ENCODE measurements around the gene NDUFS7. TPM values are rescaled to one million over a fixed set of nuclear protein-coding genes. Genes with fewer than 3 reads are reported as not detected.

The NDUFS7 gene
- polyA plus RNA-seq, 2 of the 4 experiments (the other 2 are of a cell fraction) = 19.3 to 68.9 TPM

- H3K4me3 ChIP-seq = no peak overlapping the region
- ChIA-PET CTCF (interaction anchor here (2.4 kb wide), 1 partner anchor 82 kb away, joined by 10 read pairs; no protein-coding TSS in a partner anchor), POLR2A (no interaction called here)
- peaks cover 9% of the 10 kb centered on the region; the same call in 2 of the 3 replicates for H3K4me1 ChIP-seq
- H3K9me3 ChIP-seq = no peaks in the 10 kb centered on the region
- no peak for FAIRE-seq
- ATAC-seq = no peak
- WGBS (ENCODE audit: missing lambda C conversion rate) = 85% methylated on average over 30 of the region's 30 CpGs
- DNase-seq (ENCODE audit: low read depth in 1 of 2, low spot score in 1 of 2) = no peak
- peak overlapping the region in 1 of 2 experiments; percentile 20; a peak in 1 of 6 replicates for H3K27ac ChIP-seq
- peak overlapping the region; percentile 25; the same call in 1 of the 3 replicates for H3K4me2 ChIP-seq
- TF ChIP-seq FOSL2 (IDR thresholded peaks at IDR 0.05) (no peak), FOSL2 (CRISPR knock-in tag; IDR thresholded peaks at IDR 0.05) (peak; percentile 87)
- TF ChIP-seq, protein P1, sequence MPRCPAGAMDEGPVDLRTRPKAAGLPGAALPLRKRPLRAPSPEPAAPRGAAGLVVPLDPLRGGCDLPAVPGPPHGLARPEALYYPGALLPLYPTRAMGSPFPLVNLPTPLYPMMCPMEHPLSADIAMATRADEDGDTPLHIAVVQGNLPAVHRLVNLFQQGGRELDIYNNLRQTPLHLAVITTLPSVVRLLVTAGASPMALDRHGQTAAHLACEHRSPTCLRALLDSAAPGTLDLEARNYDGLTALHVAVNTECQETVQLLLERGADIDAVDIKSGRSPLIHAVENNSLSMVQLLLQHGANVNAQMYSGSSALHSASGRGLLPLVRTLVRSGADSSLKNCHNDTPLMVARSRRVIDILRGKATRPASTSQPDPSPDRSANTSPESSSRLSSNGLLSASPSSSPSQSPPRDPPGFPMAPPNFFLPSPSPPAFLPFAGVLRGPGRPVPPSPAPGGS (IDR thresholded peaks at IDR 0.05) = no peak
Observed at GRCh38 chr19:1361601-1362386, 21.9 kb upstream of the NDUFS7 start.

DNA sequence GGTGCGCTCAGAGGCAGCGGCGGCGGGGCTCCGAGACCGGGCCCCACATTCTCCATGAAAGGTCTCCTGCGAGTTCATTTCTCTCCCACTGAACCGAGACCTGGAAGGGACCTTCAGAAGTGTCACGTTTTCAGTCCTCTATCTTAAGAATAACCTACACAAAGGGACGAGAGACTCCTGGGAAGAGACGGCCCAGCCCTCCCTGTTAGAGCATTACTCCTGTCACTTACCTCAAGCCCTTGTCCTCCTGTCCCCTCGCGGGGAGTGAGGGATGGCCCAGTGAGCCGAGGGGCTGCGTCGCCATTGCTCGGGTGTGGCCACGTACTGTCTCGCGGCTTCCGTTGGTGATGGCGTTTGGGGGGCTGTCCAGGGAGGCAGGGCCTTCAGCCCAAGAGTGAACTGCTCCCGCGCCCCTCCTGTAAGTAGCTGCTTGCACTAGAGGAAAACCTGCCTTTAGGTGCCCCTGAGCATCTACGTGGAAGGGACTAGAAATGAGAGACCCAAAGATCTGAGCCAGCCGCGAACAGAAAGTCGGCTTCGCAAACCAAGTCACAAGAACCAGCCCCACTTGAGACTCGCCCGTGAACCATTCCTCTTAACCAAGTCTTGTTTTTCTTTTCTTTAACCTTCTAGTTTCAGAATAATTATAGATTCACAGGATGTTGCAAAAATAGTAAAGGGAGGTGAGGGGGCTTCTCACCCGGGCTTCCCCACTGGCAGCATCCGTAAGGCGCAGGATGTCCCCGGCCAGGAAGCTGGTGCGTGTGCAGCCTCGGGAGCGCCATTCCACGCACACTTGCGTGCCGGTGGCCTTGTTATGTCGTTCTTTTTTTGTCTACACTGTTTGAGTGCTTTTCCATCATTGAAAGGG, 21.1 kb upstream of the NDUFS7 start:
- no peak overlapping the region; the same call in 2 of the 3 replicates for H3K4me2 ChIP-seq
- no peak for DNase-seq (ENCODE audit: low read depth in 1 of 2, low spot score in 1 of 2)
- no peak for FAIRE-seq
- WGBS (ENCODE audit: missing lambda C conversion rate) = 92% methylated on average over 42 of the region's 42 CpGs
- peak overlapping the region in 1 of 2 experiments; percentile 16; a peak in 1 of 6 replicates for H3K27ac ChIP-seq
- ChIA-PET POLR2A (no interaction called here), CTCF (interaction anchor here (1.0 kb wide), 1 partner anchor 48 kb away, joined by 7 read pairs; no protein-coding TSS in a partner anchor)
- TF ChIP-seq FOXS1 (CRISPR knock-in tag; IDR thresholded peaks at IDR 0.05) (no peak), POLR2AphosphoS2 (conservative IDR thresholded peaks at IDR 0.05; ENCODE audit: low read length) (no peak), RNF2 (IDR thresholded peaks at IDR 0.05; ENCODE audit: borderline replicate concordance, low read depth) (no peak), SMC3 (IDR thresholded peaks at IDR 0.05) (no peak), CHD2 (IDR thresholded peaks at IDR 0.05; ENCODE audit: low read length, partially characterized antibody) (no peak), NR3C1 (IDR thresholded peaks at IDR 0.05) (no peak), HDAC2 (IDR thresholded peaks at IDR 0.05) (no peak), TFCP2L1 (CRISPR knock-in tag; IDR thresholded peaks at IDR 0.05) (no peak), HMGXB4 (CRISPR knock-in tag; IDR thresholded peaks at IDR 0.05; ENCODE audit: borderline replicate concordance) (no peak), PHF8 (IDR thresholded peaks at IDR 0.05; ENCODE audit: borderline replicate concordance, low read depth) (no peak), ZNF302 (CRISPR knock-in tag; IDR thresholded peaks at IDR 0.05) (no peak)
- TF ChIP-seq, protein P2, sequence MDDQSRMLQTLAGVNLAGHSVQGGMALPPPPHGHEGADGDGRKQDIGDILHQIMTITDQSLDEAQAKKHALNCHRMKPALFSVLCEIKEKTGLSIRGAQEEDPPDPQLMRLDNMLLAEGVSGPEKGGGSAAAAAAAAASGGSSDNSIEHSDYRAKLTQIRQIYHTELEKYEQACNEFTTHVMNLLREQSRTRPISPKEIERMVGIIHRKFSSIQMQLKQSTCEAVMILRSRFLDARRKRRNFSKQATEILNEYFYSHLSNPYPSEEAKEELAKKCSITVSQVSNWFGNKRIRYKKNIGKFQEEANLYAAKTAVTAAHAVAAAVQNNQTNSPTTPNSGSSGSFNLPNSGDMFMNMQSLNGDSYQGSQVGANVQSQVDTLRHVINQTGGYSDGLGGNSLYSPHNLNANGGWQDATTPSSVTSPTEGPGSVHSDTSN (IDR thresholded peaks at IDR 0.05) = no peak
- H3K9me3 ChIP-seq = no peaks in the 10 kb centered on the region
- H3K4me1 ChIP-seq = peaks cover 9% of the 10 kb centered on the region; the same call in 2 of the 3 replicates
- no peak for ATAC-seq
- H3K4me3 ChIP-seq = no peak overlapping the region

DNA sequence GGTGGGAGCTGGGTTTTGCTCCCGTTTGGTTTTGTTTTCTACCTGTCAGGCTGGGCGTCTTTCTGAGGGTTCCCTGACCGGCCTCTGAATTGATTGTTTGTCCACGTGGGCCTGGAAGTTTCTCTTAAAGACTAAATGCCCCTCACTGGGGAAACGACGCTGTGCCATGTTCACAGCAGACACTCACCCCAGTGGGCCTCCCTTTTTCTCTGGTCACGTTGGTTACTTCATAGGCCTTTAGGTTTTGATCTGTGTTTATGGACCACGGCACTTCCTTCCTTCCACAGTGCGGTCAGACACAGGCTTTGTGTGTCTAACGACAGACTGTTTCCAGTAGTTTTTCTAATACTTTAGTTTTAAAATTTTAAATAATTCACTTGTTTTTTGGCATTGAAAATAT, 20.1 kb upstream of the NDUFS7 start:
- H3K4me1 ChIP-seq = peaks cover 9% of the 10 kb centered on the region; the same call in 2 of the 3 replicates
- FAIRE-seq = no peak
- no peaks in the 10 kb centered on the region for H3K9me3 ChIP-seq
- no peak overlapping the region for H3K27ac ChIP-seq
- CTCF ChIA-PET = interaction anchor here (1.0 kb wide), 1 partner anchor 49 kb away, joined by 7 read pairs; no protein-coding TSS in a partner anchor
- 90% methylated on average over 10 of the region's 10 CpGs for WGBS (ENCODE audit: missing lambda C conversion rate)
- no peak for ATAC-seq
- POLR2A ChIA-PET = no interaction called here
- no peak overlapping the region for H3K4me2 ChIP-seq
- TF ChIP-seq CBX8 (IDR thresholded peaks at IDR 0.05) (no peak), RNF2 (IDR thresholded peaks at IDR 0.05; ENCODE audit: borderline replicate concordance, low read depth) (no peak), ATOH8 (CRISPR knock-in tag; IDR thresholded peaks at IDR 0.05; ENCODE audit: low read depth) (no peak), HOXA7 (CRISPR knock-in tag; IDR thresholded peaks at IDR 0.05) (no peak), BHLHE40 (IDR thresholded peaks at IDR 0.05; ENCODE audit: low read depth, low read length) (no peak), RCOR1 (IDR thresholded peaks at IDR 0.05; ENCODE audit: low read depth, low read length) (no peak), MAZ (IDR thresholded peaks at IDR 0.05; ENCODE audit: borderline replicate concordance, low read depth, low read length) (no peak)
- DNase-seq (ENCODE audit: low read depth in 1 of 2, low spot score in 1 of 2) = no peak
- H3K4me3 ChIP-seq = no peak overlapping the region

All from A549 (cell line).